GM18505 (cell line): ENCODE measurements around the gene FOXJ1.

ENCODE experiments used
- ATAC-seq: cut with Tn5 transposase; IDR thresholded peaks from one replicate; pipeline ENCODE4 v1.9.1; 2021; ENCODE audit not compliant: unreplicated experiment
- POLR2A ChIP-seq: IDR thresholded peaks from 4 replicates; pipeline ENCODE4 v1.6.1; 2011; ENCODE audit warnings: borderline replicate concordance; ENCODE audit not compliant: insufficient read depth, insufficient read length; ENCODE audit errors: extremely low read depth

The FOXJ1 gene

DNA sequence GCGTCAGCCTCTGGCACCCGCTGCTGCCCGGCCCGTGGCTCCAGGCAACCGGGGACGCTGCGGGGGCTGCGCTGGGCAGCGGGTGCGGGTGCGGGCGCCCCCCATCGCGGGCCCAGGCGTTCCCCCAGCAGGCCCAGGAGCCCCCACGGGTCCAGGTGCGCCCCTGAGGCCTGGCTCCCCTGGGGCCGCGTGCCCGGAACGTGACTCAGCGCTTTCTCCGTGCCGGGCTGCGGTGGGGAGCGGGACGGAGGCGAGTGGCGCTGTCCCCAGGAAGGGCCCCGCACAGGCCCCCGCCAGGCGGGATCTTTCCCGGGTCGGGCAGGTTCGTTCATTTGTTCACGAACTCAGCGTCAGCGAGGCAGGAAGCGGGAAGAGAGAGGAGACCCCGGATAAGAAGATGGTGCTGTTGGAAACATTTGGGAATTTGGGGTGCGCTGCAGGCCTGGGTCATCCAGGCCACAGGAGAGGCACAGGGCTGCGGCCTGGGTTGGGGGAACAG lies 19.1 kb downstream of the FOXJ1 start:
- TF ChIP-seq POLR2A = no peak
- no peak for ATAC-seq

DNA sequence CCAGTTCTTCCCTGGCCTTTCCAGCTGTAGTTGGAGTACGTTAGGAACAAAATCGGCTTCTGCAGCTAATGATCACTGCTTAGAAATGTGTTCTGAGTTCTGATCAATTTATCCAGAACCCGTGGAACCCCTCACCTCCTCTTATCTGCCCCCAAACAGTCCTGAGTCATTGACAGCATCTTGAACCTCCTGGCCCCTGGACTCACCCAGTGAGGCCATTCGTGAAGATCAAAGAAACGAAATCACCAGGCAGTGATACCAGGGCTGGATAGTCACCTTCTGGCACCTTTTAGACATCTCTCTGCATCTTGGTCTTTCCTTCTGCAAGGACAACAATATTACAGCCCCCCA lies 20.4 kb downstream of the FOXJ1 start:
- no peak for TF ChIP-seq POLR2A
- ATAC-seq = no peak

DNA sequence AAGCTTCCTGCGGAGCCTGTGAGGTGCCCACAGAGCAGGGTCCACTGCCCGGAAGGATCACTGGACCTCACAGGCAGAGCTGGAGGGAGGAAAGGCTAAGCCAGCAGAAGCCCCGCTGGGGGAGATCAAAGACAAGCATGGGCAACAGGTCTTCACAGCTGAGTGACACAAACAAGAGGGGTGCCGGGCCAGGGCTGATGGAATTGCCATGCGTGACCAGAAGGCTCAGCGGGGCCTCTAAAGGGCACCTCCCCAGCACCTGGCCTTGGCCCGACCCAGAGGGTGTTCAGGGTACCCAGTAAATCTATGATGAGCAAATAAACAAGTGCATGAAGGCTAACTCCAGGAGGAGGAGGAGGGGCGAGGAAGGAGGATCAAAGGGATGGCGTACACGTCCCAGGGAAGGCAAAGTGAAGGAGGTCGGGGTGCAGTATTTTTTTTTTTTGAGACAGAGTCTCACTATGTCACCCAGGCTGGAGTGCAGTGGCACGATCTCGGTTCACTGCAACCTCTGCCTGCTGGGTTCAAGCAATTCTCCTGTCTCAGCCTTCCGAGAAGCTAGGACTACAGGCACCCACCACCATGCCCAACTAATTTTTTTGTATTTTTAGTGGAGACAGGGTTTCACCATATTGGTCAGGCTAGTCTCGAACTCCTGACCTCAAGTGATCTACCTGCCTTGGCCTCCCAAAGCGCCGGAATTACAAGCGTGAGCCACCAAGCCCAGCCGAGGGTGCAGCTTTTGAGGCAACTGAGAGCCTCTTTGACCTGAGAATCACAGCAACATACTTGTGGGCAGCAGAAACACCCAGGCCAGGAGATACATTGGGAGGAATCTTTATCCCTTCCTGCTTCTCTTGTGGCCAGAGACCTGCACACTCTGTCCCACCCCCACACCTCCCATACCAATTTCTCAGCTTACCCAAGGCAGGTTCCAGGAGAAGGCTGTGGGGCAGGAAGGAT lies 21.4 kb downstream of the FOXJ1 start:
- ATAC-seq = no peak
- TF ChIP-seq POLR2A = no peak

GRCh38 chr17:76115138-76115754 lies 25.8 kb downstream of the FOXJ1 start:
- ATAC-seq = no peak
- no peak for TF ChIP-seq POLR2A

DNA sequence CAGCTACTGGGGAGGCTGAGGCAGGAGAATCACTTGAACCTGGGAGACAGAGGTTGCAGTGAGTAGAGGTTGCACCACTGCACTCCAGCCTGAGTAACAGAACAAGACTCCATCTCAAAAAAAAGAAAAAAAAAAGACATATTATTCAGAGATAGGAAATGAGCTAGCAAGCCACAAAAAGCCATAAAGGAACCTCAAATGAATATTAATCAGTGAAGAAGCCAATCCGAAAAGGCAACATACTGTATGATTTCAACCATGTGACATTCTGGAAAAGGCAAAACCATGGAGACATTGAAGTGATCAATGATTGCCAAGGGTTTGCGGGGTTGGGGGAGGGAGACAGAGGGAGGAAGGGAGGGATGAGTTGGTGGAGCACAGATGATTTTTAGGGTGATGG lies 29.1 kb downstream of the FOXJ1 start:
- no peak for TF ChIP-seq POLR2A
- no peak for ATAC-seq

GRCh38 chr17:76107509-76107908 lies 33.5 kb downstream of the FOXJ1 start:
- no peak for TF ChIP-seq POLR2A

DNA sequence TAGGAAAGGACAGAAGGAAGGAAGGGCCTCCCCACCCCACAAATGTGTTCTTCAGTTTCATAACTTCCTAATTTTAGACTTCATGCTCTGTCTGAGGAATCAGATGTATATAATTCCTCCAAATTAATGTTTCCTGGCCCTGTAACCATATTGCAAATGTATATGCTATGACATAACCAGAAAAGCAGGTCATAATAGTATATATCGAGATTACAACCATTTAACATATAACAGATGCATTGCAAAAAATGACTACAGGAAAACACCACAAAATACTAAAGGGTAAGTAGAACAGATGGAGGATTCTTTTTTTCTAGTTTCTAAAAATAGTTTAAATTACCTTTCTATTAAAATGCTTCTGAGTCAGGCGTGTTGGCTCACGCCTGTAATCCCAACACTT lies 34.3 kb downstream of the FOXJ1 start:
- no peak for ATAC-seq
- no peak for TF ChIP-seq POLR2A

More at GRCh38 chr17:76107509-76107908, 33.5 kb downstream of the FOXJ1 start:
- no peak for ATAC-seq

GRCh38 chr17:76104896-76105231 lies 36.2 kb downstream of the FOXJ1 start:
- no peak for TF ChIP-seq POLR2A
- no peak for ATAC-seq

- no peak for TF ChIP-seq POLR2A
- ATAC-seq = no peak
Measured at GRCh38 chr17:76104140-76104895, 36.7 kb downstream of the FOXJ1 start.

DNA sequence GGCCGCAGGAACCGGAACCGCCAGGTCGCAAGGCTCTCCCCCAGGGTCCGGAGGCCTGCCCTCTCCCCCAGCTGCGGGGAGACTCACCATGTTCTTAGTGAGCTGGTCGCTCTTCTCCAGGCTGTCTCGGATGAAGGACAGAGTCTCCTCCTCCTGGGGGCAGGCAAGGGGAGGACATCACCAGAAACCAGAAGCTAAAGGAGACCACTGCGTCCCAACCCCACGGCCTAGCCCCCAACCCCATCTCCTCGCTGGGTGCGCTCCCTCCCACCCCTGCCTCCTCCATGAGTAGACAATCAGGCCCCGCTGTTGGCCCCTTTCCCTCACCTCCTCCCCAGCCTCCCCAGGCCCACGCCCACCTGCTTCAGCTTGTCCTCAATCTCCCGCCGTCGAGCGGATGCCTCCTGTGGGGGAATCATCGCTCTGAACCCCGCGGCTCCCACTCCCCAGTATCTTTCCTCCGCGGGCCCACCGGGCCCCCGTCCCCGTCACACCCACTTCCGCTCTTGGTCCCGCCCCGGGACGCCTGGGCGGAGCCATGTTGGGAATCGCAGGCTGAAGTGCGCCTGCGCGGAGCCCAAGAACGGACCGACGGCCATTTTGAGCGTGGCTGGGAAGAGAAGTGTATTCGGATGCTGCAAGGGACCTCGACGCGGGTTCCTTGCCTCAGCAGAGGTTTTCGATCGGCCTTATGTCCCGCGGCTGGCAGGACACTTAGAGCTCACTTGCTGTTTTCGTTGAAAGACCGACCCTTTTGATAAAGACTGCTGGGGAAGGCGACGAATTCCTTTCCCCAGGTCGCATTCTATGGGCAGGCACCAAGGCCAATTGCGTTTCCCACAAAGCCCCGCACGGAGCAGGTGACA lies 37.5 kb downstream of the FOXJ1 start, which contains the start of gene EXOC7:
Gene EXOC7, minus strand, starts transcription at position 514 of the 866 bp plus-strand sequence. Its CDS starts 95 bp downstream, at position 419.
- ATAC-seq = peak; percentile 71
- TF ChIP-seq POLR2A = peak; percentile 87

DNA sequence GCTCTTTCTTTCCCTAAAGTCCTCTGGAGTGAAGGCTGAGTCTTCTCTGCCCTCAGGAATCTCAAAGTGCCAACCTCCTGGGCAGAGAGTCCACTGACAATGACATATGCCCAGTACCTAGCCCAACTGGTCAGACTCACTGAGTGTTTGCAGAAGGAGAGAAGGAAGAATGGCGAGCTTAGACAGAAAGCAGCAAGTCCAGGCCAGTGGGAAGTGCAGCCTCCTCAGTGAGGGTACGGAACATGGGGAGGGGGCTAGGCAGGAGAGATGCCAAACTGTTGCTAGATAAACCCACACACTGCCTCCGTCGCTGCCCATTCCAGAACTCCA lies 38.1 kb downstream of the FOXJ1 start:
- no peak for ATAC-seq

GRCh38 chr17:76097716-76098295 lies 43.2 kb downstream of the FOXJ1 start:
- TF ChIP-seq POLR2A = no peak
- ATAC-seq = no peak

More for the DNA sequence above, 38.1 kb downstream of the FOXJ1 start:
- no peak for TF ChIP-seq POLR2A

DNA sequence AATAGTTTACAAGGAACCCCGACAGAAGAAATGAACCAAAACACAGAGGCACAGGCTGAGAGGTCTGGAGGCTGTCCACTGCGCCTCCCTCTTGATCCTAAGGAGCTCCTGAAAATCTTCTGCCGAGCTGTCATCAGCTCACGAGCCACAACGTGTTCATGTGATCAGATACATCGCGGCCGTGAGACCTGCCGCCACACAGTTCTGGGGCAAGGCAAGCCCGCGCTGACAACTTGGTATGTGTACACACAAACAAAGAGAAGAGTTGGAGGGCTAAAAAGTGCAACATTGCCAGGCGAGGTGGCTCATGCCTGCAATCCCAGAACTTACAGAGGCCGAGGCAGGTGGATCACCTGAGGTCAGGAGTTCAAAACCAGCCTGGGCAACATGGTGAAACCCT lies 45.1 kb downstream of the FOXJ1 start:
- no peak for TF ChIP-seq POLR2A
- no peak for ATAC-seq

GRCh38 chr17:76094046-76094445 lies 47.0 kb downstream of the FOXJ1 start:
- ATAC-seq = no peak
- TF ChIP-seq POLR2A = no peak
